EL (cell line): Measurements from ENCODE around the gene GOLGA6L2.
A peak's percentile ranks its signal among the peaks of the same experiment; 100 is the strongest.
"Not testable (repeated sequence)": the region's sequence is repeated elsewhere in the genome, so short reads cannot be mapped to it uniquely, and the experiment has no call there.

Source experiments
- DNase-seq: peaks from one replicate; pipeline ENCODE4 v3.0.0-alpha.2; 2016

Gene GOLGA6L2, protein sequence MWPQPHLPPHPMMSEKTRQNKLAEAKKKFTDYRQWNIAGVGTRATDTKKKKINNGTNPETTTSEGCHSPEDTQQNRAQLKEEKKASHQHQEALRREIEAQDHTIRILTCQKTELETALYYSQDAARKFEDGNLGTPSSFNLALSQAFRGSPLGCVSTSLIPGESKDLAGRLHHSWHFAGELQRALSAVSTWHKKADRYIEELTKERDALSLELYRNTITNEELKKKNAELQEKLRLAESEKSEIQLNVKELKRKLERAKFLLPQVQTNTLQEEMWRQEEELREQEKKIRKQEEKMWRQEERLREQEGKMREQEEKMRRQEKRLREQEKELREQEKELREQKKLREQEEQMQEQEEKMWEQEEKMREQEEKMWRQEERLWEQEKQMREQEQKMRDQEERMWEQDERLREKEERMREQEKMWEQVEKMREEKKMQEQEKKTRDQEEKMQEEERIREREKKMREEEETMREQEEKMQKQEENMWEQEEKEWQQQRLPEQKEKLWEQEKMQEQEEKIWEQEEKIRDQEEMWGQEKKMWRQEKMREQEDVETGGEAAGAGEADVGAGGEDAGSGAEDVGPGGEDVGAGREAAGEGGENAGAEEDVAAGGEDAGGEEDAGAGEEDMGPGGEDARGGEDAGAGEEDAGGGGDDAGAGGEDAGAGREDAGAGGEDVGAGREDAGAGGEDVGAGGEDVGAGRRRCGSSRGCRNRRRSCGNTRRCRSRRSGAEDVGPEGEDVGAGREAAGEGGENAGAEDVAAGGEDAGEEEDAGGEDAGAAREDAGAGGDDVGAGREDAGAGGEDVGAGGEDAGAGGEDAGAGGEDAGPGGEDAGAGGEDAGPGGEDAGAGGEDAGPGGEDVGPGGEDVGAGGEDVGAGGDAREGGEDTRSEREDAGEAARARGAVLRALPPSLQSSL

DNA sequence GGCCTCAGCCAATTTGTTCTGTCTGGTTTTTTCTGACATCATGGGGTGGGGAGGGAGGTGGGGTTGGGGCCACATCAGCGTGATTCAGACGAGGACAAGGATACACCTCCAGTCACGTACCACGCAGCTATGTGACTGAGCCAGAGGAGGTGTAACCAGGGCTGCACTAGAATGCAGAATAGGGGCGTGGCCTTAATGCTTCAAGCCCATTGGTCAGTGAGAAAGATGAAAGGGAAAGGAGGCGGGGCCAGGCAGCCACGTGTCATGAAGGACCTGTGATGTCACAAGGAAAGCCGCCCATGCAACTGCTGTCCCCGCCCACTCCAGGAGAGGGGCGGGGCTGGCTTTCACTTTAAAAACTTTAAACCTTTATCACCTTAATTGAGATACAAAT lies at the start of gene GOLGA6L2:
GOLGA6L2 (minus strand) TSS at position 137 of the 394 bp plus-strand sequence; CDS start at position 75, 62 bp downstream.
- DNase-seq: no peak

DNA sequence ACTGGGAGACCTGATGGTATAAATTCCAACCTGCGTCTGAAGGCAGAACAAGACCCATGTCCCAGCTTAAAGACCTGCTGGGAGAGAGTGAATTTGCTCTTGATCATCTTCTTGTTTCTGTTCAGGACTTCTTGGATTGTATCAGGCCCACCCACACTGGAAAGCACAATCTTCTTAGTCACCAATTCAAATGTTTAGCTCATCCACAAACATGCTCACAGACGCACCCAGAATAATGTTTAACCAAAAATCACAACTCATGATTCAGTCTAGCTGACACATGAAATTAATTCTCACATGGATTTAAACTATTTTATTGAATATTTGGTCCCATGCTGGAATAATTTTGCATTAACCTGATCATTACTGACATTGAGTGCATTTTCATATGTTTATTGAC lies 37.8 kb upstream of the GOLGA6L2 start:
- no peak for DNase-seq

DNA sequence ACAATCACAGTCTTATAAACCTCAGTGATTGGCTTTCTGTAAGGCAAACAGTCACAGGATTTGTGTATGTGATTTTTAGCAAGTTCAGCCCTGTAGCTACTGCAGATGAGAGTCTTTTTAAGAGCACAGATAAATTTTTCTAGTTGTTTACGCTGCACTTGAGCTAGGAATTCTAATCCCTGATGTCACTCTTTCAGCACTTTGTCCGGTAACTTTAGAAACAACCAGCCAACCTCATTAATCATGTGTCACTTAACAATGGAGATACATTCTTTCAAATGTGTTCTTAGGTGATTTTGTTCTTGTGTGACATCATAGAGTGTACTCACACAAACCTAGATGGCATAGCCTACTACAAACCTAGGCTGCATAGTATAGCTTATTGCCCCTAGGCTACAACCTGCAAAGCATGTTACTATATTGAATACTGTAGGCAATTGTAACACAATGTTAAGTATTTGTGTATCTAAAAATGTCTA lies 36.8 kb upstream of the GOLGA6L2 start:
- no peak for DNase-seq

DNA sequence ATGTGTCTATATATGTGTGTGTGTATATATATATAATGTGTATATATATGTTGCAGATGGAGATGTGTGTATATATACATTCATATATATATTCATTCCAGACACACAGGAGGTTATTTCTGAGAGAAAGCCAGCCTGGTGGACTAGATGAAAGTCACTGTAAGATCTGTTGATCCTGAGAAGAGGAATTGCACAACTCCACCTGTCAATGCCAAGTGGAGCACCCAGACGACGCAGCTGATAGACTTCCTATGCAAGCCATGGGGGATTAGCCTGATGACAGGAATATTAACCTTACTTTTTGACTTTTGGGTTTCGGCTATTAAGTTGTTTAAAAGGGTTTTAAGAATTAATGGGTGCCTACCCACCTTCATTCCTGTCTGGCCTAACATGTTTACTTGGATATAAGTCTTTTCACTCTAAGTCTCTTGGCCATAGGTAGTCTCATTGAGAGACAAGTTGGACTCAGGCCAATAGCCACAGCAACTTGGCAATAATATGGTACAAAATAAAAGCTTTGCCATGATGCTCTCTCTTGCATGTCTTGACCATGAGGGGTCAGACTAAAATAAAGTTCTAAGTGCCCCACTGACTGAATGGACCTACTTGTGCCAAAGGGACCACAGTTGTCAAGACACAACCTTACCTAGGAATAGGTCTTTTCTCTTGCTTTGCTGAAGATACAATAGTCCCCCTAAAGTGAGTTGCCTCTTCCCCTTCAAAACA lies 35.9 kb upstream of the GOLGA6L2 start:
- no peak for DNase-seq

DNA sequence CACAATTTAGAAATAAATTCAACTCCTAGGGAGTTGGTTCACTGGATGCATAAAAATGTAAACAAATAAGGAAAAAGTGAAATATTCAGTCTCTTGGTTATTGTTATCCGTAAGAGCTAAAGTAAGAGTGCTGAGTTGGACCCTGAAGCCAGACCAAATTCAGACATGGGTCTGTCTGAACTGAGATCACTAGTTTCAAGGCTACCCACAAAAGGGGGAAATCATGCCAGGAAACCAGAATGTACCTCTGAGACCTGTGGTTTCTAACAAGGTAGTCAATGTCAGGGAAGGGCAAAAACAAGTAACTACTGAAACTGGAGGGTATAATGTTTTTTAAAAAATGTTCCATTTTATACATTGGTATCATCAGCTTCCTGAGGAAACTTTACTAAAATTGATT lies 35.2 kb upstream of the GOLGA6L2 start:
- no peak for DNase-seq

DNA sequence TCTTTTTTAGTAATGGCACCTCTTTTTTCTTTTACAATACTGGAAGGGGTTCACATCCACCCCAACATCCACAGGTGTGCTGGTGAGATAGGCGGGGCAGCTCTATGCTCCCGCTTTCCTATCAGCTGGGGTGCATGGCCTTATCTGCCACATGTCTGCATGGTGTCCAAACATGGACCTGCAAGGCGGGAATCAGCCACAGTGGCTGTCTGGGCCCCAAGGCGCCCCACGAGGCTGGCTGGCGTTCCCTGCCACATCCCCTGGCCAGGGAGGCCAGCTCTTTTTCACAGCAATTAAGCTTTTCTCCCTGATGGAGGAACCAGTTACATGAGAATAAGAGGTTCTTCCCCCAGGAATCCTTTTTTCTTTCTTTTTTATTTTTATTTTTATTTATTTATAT lies 30.9 kb upstream of the GOLGA6L2 start:
- no peak for DNase-seq

DNA sequence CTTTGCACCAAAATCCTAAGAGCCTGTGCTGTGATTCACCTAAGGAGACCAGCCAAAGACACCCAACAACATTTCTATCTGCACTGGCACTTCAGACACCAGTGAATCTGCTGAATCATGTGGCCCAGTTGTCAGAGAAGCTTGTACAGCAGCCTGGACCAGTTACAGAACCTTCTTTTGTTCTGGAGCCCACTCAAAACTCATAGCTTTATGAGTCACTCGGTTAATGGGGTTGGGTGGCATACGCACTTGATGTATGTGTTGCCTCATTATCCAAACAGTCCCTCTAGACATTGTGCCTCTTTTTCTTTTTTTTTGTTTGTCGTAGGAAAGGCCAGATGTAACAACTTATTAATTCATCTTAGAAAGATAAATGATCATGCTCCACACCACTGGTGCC lies 25.6 kb upstream of the GOLGA6L2 start:
- no peak for DNase-seq

DNA sequence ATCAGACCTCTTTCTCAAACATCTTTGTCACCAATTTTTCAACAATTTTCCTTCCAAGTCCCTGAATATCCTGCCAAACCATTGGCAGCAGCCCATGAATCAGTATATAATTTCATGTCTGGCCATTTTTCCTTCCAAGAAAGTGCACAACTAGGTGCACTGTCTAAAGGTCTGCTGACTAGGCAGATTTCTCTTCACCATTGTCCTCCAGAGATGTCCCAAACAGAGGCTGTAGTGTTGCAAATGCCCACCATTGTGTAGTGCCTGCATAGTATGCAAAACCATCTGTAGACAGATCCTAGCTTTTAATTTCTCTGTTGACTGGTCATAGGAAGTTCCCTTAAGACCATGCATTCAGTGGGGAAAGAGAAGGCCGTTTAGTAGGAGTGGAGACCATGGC lies 25.0 kb upstream of the GOLGA6L2 start:
- DNase-seq: no peak

DNA sequence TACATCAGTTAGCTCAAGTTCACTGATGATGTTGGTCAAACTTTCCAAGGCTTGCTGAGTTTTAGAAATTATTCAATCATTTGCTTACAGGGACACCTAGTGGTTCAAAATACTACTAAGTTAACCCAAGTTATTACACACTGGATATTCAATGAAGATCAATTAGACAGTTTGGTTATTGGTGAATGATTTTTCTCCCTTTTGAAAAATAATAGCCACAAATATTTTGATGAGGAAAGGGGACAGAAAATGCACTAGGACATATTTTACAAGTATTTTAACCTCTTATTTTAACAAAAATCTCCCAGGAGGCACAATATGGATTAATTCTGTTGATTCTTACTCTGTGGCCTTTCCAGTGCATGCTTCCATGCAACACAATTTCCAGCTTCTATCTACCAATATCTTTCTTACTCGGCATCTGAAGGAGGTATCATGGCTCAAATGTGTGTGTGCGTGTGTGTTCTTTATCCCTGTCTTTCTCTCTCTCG lies 20.1 kb upstream of the GOLGA6L2 start:
- DNase-seq: peak; percentile 1

DNA sequence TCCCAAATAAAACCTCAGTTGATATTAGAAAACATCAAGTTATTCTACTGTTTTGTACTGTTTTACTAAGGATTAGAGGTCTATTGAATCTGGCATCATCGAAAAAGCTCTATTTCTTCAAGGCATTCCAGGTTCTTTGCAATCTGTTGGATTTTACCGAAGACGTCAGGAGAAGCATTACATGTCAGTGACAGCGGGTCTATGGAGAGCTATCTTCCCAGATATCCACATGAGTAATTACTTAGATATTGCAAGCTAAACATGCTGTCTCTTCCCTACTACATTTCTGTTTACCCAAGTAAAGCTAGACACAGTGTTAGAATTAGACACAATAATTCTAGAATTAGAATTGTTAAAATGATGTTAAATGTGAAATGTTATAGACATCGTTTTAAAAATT lies 10.8 kb upstream of the GOLGA6L2 start:
- DNase-seq: no peak

DNA sequence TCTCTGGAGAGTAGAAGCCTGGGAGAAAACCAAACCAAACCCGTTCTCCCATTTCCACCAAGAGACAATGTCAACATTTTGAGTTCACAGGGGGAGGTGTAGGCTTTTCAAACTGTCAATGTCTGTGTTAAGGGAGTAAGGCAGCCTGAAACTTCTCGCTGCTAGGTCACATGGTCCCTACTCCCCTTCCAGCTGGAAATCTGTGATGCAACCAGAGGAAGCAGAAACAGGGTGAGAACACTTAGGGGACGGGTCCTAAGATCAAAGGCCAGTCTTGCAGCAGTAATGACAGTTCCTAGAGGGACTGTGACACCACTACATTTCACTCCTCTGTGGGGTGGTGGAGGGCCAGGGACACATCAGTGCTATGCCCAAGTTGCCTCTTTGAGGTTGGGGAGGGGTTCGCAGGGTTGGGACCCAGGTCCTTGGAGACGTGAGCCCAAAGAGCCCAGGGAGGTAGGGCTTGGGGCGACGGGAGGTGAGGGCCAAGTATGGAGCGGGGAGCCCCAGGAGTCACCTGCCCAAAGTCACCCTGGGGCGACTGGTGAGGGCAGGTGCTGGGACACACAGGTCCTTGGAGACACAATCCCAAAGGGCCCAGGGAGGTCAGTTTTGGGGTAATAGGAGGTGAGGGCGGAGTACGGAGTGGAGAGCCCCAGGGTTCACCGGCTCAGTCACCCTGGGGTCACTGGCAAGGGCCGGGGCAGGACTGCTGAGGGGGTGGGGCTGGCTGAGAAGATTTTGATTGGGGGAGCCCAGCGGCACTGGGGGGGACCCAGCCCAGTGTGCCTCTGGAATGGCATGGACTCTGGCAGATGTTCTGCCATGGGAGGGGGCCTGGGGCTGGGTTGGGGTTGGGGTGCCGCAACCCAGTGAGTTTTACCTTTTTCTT lies 582 bp downstream of the GOLGA6L2 start:
- no peak for DNase-seq

DNA sequence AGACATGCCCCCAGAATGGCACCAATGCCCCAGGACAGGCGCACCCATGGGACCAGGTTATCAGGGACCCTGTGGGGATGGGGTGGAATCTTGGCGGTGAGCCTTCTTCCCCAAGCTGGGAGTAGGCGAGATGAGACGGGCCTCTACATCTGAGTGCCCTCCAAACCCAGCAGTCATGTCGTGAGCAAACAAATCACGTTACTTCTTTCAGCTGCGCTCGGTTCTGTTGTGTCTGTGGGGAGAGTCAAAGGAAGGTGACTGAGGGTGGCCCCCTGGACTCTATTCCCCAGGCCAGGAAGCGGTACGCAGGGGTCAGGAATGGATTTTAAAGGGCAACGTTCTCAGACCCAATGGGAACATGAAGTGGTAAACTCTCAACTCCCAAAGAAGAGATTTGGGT lies 2.8 kb downstream of the GOLGA6L2 start:
- DNase-seq: no peak

DNA sequence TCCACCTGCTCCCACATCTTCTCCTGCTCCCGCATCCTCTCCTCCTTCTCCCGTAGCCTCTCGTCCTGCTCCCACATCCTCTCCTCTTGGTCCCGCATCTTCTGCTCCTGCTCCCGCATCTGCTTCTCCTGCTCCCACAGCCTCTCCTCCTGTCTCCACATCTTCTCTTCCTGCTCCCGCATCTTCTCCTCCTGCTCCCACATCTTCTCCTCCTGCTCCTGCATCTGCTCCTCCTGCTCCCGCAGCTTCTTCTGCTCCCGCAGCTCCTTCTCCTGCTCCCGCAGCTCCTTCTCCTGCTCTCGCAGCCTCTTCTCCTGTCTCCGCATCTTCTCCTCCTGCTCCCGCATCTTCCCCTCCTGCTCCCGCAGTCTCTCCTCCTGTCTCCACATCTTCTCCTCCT lies 5.8 kb downstream of the GOLGA6L2 start:
- DNase-seq: no peak

DNA sequence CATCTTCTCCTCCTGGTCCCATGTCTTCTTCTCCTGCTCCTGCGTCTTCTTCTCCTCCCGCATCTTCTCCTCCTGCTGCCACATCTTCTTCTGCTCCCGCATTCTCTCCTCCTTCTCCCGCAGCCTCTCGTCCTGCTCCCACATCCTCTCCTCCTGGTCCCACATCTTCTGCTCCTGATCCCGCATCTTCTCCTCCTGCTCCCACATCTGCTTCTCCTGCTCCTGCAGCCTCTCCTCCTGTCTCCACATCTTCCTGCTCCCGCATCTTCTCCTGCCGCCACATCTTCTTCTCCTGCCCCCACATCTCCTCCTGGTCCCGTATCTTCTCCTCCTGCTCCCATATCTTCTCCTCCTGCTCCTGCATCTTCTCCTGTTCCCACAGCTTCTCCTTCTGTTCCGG lies 6.4 kb downstream of the GOLGA6L2 start:
- no peak for DNase-seq

DNA sequence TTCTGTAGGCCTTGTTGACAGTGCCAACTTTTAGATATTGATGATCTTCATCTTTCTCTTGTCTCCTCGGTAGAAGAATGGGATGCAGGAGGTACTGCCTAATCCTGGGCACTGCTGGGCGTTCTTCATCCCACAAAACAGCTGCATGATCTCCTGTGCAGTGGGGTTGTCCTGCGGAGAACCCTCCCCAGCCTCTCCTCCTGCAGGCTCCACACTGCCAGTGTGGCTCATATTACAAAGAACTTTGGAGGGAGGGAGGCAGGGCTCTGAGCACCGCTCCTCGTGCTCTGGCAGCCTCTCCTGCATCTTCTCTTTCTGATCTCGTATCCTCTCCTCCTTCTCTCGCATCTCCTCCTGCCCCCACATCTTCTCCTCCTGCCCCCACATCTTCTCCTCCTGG lies 7.5 kb downstream of the GOLGA6L2 start:
- DNase-seq: no peak

DNA sequence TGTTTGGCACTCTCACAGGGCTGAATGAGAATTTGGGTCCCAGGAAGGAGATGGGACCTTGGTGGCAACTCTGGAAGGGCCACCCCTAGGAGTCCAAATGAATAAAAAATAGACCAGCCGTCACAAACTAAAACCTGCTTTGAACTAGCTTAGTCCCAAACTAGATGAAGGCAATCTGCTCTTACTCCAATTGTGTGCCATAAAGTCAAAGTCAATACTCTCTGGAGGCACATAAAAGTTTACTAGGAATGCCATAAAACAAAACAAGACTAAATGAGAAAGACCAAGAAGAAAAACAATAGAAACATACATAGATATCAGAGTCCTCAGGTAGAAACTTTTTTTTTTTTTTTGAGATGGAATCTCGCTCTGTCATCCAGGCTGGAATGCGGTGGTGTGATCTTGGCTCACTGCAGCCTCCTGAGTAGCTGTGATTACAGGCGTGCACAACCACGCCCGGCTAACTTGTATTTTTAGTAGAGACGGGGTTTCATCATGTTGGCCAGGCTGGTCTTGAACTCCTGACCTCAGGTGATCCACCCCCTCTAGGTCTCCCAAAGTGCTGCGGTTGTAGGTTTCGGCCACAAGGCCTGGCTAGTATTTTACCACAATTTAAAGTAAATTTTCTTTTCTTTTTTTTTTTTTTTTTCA lies 8.1 kb downstream of the GOLGA6L2 start:
- DNase-seq: no peak

DNA sequence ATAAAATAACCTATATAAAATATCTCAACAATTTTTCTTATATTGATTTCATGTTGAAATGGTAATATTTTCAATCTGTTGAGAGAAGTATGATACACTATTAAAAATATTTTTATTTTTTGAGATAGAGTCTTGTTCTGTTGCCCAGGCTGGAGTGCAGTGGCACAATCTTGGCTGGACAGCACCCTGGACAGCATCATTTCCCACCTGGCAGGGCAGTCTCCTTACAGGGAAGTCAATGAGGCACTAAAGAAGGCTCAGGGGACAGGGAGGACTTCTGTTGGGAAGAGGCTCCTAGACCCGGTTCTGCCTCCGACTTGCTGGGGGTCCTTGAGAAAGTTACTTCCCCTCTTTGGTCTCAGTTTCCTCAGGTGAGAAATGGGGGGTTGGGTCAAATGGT lies 9.4 kb downstream of the GOLGA6L2 start:
- no peak for DNase-seq

DNA sequence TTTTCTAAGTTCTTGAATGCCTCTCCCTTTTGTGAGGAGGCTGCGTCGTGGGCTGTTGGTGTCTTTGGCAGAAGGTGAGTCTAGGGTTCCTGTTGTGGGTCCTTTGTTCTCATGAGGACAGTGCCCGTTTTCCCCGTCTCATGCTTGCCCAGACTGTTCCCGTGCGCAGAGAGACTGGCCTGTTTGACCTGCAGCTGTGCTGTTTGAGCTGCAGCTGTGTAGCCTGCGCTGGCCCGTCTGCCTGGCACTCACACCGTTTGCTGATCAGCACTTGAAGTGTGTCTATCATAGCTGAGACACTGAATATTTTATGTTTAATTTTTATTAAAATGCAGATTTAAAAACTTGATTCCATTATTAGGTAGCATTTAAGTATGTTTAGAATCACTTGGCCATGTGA lies 9.9 kb downstream of the GOLGA6L2 start:
- DNase-seq: no peak

DNA sequence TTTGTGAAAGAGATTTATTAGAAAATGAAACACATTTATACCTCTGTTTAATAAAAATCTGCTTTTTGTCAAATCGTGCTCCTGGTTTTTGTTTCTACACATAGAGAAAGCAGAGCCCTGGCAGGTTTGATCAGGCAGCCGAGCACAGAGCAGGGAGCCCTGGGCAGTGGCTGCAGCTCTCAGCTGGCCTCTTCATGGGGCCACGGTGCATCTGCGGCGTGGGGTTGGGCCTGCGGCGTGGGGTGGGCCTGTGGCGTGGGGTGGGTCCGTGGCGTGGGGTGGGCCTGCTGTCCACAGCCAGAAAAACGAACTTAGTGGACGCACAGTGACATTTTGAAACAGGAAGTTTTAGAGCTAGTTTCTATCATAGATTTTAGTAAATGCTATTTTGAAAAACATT lies 10.6 kb downstream of the GOLGA6L2 start:
- no peak for DNase-seq

DNA sequence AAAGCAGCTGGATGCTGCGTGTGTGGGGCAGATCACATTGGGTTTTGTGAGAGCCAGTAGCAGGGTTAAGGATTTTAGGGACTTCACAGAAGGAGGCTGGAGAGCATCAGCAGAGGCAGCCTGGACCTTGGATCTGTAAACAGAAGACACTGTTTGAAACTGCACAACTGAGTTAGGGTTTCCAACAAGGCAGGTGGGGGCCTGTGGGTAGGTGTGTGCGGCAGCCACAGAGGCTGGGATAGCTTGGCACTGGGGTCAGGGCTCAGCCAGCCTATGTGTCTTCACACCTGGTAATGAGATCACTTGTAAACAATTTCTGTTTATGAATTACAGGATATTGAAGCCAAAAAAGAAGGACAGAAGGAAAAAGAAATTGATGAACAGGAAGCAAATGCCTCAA lies 12.3 kb downstream of the GOLGA6L2 start:
- not testable (repeated sequence) for DNase-seq

DNA sequence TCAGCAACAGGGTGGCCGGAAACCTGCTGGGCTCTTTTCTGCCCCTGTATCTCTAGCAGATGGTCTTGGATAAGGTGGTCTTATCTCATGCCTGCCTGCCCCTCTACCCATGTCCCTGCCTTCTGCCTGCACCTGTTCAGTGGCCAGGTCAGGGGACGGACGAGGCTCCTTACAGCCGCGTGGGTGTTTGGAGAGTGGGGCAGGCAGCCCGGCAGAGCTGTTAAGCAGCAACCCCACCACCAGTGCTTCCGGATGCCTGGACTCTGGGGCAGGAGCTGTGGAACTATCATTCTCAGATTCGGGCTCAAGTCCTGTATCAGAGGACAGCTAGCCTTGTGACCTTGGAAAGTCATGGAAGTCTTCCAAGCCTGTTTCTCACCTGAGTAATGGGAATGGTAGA lies 21.7 kb downstream of the GOLGA6L2 start:
- not testable (repeated sequence) for DNase-seq
